ENCODE data around the gene TMEM43.

DNA sequence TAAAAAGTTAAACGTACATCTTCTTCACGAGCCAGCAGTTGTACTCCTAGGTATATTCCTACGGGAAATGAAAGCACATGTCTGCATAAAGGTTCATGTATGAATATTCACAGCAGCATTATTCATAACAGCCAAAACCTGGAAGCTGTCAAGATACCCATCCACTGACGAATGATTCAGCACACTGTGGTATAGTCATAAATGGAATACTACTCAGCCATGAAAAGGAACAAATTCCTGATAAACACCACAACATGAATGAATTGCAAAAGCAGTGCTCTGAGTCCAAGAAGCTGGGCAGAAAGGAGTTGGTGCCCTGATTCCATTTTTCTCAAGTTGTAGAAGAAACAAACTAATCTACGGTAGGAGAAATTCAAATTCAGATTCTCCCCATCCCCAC is 3.9 kb downstream of the TMEM43 start:
- TF ChIP-seq, protein P1, sequence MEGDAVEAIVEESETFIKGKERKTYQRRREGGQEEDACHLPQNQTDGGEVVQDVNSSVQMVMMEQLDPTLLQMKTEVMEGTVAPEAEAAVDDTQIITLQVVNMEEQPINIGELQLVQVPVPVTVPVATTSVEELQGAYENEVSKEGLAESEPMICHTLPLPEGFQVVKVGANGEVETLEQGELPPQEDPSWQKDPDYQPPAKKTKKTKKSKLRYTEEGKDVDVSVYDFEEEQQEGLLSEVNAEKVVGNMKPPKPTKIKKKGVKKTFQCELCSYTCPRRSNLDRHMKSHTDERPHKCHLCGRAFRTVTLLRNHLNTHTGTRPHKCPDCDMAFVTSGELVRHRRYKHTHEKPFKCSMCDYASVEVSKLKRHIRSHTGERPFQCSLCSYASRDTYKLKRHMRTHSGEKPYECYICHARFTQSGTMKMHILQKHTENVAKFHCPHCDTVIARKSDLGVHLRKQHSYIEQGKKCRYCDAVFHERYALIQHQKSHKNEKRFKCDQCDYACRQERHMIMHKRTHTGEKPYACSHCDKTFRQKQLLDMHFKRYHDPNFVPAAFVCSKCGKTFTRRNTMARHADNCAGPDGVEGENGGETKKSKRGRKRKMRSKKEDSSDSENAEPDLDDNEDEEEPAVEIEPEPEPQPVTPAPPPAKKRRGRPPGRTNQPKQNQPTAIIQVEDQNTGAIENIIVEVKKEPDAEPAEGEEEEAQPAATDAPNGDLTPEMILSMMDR (IDR thresholded peaks at IDR 0.05) = no peak
- no peak for TF ChIP-seq POLR2A (IDR thresholded peaks at IDR 0.05)
